HUDEP-2 (cell line): ENCODE measurements around the gene OTOS.

Experiments
- DNase-seq, 76 experiments: peaks; one replicate each; lab custom pipeline; 2025; ENCODE audit not compliant: unreplicated experiment in 76 of 76; lab: John Stamatoyannopoulos, UW

OTOS gene

DNA sequence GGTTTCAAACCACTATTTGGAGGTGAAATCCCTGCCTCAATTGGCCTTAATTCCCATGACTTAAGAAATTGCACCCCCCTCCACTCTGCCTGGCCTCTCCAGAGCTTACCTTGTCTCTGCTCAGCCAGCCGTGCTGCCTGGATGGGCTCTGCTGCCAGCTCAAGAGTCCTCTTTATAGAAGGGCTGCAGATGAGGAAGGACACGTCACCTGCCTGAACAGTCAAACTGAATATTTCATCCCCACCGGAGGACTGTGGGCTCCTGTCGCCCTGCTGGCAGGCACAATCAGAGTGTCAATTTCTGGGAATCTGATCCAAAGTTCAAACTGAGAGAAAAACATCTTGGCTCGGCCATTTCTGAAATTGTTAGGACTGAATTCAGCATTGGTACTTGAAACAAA is at the start of gene OTOS:
Gene OTOS (minus strand): TSS at position 148 of the 400 bp plus-strand sequence. CDS start 332 bp downstream, outside the sequence.
- no peak for DNase-seq

DNA sequence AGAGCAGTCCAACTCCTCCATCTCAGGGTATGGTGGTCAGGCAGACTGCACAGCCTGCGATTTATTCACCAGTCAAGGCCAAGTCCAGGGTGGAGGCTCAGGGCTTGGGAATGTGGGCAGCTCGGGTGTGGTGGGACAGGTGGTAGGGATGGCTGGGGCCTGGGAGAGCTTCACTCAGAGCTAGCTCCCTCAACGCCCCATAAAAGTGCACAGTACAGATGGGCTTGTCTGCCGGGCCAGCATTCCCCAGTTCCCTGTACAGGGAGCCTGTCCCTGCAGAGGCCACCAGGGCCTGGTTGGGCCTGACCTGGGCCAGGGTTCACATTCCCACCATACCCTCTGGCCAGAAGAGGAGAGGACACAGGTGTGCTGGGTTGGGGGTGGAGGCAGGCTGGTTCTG is 49.2 kb upstream of the OTOS start:
- DNase-seq, result no peak

DNA sequence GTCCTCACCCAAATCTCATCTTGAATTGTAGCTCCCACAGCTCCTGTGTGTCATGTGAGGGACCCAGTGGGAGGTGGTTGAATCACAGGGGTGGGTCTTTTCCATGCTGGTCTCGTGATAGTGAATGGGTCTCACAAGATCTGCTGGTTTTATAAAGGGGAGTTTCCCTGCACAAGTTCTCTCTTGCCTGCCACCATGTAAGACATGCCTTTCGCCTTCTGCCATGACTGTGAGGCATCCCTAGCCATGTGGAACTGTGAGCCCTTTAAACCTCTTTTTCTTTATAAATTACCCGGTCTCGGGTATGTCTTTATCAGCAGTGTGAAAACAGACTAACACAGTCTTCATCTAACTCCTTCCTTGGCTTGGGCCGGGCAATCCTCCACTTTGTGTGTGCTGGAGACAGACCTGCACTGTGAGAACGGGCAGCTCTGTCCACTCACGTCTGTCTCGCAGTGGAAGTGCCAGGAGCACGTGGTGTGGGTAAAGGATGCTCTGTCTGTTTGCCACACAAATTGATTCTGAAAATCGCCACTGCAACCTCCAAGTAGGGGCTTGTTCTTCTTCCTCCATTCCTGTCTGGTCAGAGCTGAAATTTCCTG is 47.6 kb upstream of the OTOS start:
- DNase-seq, result no peak

DNA sequence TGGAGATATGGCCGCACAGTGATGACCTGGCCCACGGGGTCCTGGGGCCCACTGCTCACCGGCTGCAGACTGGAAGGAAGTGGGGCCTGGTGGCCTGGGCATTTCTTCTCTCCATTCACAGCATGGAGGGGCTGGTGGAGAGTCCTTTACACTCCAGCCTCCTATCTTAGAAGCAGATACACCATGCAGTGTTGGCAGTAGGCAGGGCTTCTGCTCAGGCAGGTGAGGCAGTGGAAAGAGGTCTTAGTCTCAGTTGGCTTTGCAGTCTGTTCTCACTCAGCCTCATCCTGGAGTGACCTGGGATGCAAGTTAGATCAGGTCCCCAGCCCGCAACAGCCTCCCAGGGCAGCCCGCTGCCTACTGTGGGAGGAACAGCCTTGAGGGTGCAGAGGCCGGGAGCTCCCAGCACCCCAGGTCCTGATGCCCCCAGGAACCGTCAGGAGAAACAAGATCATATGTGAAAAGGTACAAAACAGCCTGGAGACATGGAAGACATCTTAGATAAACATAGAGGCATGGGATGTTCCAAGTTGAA is 45.8 kb upstream of the OTOS start:
- DNase-seq, result no peak

DNA sequence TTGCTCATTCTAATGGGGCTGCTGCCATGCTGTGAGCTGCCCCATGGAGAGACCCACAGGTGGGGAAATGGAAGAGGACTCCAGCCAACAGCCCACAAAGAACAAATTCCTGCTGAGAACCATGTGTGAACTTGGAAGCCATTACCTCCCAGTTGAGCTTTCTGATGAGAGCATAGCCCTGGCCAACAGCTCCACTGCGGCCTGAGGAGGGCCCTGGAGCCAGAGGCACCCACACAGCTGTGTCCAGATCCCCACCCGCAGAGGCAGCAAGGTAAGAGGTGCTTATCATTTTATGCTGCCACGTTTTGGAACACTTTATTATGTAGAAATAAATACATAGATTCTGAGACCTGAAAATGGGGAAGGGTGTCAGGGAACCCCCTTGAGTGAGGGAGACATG is 44.2 kb upstream of the OTOS start:
- DNase-seq, result no peak

DNA sequence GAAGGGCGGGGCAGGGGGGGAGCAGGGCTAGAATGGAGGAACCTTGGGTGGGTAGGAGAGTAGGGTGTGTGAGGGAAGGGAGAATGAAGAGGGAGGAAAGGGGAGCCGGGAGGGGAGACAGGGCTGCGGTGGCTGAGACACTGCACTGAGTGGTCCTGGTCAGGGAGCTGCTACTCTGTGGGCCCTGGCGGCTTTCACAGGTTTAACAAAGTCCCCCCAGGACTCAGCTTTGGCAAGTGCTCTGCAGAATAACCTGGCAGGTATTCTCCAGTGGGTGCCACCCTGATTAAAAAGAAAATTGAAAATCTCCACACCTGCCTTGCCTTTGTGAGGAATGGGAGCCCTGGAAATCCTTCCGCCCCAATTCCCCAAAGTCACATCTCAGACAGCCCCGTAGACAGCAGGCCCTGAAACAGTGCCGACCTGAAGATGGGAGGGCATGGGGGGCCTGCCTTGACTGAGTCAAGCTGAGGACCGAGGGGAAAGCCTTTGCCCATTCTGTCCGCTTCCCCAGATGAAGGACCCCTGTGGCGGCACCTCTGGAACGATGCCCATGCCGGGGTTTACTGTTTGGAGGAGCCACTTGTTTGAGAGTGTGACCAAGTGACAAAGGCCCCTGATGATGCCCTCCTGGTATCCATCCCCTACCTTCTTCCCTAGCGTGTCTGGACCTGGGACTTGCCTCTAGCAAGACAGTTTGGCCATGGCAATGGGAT is 43.6 kb upstream of the OTOS start:
- DNase-seq, result no peak

DNA sequence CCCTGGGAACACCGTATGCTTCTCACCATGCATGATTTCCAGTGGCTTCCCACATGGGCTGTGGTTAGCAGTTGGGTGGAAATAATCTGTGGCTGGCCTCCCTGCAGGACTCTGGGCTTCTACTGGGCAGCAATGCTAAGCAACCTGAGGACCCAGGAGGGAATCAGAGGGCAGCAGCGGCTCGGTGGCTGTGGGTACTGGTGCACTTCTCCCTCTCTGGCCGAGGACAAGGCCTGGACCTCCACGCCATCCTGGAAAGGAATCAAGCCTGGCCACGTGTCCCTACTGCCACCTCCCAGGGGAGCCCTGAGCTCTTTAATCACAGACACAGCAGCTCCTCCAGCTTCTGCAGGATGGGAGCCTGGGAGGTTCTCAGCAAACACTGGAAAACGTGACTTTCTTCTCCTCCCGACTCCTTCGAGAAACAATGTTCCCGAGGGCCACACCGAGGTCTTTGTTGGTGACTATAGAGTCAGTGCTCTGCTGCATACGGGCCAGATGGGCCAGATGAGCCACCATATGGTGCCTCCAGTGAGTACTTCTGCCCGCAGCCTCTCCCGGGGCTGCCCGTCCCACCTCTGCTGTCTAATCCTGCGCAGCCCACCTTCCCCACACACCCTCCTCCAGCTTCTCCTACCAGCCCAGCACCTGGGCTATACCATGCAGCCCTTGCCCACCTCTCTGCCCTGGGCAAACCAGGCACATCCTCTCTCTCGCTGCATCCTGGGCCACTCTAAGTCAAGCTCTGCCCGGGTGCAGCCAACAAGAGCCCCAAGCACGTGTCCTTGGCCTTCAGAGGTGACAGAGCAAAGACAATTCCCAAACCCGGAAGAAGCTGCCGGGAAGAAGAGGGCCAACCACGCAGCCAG is 42.8 kb upstream of the OTOS start:
- DNase-seq, result no peak

DNA sequence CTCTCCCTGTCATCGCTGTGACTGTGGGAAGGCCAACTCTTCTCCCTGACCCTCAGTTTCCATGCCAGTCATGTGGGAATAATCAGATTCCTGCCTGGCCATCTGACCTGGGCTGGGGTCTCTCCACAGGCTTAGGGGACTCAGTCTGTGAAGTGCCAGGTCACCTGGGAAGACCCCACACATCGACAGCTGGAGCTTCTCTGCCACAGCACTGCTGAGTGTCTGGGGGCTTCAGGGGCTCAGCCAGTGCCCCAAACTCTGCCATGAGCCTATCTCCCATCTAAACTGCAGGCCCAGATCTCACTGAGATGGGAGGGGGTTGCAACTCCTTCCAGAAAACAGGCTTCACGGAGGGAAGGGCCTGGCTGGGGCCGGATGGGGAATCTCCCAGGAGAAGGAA is 42.0 kb upstream of the OTOS start:
- no peak for DNase-seq

DNA sequence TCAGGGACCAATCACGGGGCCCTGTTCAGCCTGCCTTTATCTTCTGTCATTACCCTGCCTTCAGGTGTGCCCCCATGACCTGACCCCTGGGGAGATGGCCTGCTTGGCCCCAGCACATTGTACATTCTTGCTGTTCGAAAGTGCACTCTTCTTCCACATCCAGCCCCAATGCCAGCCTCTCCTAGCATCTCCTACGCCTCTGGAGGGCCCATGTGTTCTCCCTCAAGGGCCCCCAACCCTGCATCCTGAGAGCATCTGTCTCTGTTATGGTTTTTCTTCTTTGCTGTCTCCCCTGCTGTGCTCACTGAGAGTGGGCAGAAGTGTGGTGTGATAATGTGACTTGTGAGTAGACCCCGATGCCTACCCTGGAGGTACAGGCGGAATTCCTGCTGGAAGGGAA is 41.5 kb upstream of the OTOS start:
- no peak for DNase-seq

DNA sequence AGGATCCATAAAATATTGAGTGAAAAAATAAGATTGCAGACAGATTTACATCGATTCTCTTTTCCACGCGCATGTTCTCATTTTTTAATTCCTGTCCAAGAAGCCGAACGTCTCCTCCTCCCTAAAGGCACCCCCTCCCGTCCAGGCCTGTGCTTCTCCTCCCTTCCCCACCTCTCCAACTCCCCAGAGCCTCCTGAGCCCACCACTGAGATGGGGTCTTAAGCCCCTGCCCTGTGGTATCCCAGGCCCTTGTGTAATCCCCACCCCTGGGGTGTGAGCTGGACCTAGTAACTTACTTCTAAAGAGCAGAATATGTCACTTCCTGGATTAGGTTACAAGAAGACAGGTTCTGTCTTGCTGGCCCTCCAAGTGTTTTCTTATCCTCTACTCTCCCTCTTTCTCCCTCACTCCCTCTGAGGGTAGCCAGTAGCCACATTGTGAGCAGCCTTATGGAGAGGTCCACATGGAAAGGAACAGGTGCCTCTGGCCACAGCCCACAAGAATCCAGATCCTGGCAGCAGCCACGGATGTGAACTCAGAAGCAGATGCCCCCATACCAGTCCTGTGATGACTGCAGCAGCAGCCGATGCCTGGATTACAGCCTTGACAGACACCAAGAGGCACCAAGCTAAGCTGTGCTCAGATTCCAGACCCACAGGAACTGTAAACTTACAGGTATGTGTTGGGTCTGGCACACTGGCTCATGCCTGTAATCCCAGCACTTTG is 39.6 kb upstream of the OTOS start:
- no peak for DNase-seq

DNA sequence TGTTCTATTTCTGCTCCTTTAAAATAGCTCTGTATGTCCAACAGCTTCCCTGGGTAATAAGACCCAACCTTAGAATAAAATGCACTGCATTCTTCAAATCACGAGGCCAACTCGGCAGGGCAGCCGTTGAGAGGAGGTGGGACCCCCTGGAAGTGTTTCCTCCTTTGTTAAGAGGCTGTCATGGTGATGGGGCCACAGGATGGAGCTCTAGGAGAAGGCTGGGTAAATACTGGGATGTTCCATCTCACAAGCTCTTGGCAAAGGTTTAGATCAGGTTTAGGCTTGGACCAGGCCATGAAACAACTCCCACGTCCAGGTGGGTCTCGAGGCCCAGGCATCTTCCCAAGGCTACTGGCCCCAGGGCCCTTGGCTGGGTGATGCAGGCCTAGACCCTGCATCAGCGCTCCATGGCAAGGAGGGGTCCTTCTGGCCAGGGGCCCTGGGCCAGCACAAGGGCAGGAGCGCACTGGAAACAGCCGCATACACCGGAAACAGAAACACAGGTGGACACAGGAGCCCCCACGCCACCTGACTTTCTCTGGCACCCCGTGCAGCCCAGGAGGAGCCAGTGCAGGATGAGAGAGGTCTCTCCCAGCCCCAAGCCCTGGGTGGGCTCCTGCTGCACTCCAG is 38.8 kb upstream of the OTOS start:
- DNase-seq, result no peak

DNA sequence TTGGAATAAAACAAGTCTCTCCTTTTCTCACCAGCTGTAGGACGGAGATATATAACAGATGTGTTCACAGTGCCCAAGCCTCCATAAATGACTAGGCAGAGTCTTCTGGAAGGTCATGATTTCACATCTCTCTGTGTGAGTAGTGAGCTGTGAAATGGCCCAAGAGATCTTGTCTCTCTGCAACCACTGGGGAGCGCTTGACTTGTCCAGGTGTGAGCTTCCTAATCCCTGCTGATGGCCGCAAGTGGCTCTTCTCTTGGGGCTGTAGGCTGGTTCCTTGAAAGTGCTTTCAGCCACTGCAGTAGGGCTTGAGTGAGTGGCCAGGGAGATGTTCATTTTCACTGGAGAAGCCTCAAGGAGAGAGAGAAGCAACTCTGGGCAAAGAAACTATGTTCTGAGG is 38.1 kb upstream of the OTOS start:
- no peak for DNase-seq

DNA sequence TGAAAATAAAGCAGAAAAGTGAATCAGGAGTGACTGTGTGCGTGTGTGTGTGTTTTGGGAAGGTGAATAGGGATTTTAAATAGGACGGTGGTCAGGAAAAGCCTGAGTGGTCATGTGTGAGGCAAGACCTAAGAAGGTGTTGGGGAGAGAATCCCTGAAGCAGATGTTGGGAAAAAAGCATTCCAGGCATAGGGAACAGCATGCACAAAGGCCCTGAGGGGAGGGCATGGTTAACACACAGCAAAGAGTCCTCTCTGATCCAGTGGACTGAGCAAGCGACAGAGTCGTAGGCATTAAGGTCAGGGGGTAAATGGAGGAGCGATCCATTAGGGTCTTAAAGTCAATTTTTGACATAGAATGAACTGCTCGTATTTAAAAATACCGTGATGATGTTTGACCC is 34.0 kb upstream of the OTOS start:
- DNase-seq, result no peak

DNA sequence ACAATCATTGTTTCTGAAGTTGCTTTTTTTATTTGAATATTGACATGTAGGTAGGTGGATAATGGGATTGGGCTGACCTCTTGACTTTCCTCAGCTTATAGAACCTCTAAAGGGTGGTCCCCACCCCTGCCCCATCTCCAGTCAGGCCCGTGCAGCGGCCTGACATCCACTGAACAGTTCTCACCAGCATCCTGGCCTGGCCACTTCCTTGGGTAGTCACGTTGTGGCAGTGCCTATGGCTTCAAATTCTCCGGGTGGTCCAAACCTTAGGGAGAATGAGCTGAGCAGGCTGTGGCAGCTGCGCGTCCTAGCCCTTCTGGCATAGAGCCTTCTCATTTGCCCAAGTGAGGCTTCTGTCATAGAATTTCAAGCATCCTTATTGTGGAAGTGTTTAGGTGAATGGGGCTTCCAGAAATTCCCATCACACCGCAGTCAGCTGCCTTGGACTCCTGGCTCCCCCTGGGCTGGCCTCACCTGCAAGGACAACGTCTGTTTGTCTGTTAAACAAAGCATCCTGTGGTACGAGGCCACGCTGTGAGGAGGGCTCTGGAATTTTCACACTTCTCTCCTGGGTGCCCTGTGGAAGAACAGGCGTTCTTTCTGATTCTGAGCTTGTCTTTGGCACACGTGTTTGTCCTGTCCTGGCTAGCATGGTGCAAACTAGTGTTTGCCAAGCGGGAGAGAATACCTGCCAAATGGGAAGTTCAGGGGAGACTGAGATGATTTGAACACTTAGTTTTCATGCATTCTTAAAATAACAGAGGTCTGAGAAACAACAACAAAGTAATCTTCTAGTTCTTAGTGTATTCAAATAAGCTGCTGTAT is 31.8 kb upstream of the OTOS start:
- no peak for DNase-seq

DNA sequence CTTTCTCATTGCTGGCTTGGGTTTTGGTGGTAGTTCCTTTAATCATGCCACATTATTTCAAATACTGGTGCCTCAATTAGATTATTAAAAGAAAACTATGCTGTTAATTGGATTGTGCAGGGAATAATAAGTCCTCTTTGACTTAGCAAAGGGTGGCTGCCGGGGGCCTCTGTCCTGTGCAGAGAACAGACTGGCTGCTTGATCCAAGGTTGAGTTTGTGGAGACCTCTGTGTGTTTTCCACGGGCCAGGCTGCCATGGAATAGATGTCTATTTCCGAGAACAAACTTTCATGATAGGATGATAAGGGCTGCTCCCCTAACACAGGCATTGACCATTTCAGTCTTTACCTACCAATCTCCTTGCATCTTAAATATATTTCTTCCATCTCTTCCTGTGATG is 30.4 kb upstream of the OTOS start:
- DNase-seq, result no peak

DNA sequence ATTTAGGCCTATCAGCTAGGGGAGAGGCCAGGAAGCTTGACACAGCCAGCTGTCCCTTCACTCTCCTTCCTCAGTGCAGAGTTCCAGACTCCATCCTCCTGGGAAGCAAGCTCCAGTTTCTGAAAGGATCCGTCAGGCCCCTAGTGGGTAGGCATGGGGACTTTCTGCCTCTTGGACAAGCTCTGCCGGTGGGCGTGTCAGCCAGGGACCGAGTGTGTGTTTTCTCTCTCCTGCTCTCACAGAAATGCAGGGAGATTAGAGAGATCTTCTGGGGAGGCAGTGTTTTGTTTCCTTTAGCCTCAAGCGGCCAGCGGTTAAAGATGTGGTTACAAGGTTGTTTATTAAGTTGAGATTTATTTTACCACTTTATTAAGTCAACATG is 29.9 kb upstream of the OTOS start:
- no peak for DNase-seq

DNA sequence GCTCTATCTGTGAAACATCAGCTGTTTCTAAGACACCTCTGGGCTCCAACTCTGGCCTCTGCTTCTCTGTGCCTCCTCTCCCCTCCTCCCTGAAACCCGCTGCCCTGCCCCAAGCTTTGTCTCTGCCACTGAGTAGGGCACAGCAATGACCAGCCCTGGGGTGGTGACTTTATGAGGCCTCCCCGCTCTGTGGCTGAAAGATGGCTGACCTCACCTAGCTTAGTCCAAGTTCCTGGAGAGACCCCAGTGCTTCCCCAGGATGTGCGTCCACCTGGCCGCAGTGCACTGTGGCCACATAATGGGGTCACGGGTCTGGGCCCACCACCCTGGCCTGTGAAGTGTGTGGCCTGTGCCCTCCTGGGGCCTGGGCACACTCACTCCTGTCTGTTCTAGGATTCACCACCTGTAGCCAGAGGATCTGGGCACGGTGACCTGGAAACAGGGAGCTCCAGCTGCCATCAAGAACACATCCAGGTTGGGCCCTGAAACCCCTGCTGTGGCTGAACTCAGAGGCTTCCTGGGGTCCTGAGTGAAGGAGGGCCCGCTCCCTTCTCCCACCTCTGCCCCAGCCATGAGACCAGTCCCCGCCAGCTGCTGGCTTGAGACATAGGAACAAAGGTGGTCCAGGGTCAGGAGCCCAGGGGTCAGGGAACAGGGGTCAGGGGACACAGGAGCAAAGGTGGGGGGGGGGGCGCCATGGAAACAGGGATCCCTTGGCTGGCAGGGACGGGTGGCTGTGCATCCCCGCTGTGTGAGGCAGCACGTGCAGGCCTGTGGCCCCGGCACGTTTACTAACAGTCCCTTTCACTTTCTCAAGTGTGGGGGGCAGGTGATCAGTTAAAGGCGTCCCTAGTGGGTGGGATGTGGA is 29.3 kb upstream of the OTOS start:
- no peak for DNase-seq

DNA sequence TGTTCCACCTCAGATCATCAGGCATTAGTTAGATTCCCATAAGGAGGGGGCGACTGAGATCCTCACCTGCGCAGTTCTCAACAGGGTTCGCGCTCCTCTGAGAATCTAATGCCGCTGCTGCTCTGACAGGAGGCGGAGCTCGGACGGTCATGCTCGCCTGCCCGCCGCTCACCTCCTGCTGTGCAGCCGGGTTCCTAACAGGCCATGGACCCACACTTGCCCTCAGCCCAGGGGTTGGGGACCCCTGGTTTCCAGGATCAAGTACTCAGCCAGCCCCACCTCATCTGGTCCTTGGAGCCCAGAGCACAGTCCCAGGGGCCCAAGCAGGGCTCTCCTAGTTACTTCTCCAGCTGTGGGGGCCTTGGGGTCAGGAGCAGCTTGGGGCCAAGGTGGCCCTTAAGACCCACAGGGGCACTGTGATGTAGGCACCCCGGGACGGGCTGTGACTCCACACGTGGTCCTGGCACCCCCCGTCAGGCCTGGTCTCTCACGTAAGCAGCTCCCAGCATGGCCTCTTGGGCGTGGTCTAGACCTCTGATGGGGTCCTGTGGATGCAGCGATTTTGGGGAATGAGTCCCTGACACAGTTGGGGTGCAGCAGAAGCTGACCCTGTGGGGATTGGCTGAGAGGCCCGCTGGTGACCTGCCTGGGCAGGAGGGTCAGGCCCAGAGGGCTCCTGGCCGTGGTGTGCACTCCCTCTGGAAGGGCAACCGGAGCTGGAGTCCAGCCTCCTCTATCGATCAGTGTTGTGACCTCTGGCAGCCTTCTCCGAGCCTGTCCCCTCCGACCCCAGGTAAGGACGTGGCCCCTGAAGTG is 28.3 kb upstream of the OTOS start:
- no peak for DNase-seq
